ENCODE measurements around the gene SOWAHC.
"Not testable (repeated sequence)": the region's sequence is repeated elsewhere in the genome, so short reads cannot be mapped to it uniquely, and the experiment has no call there.

Gene SOWAHC, protein sequence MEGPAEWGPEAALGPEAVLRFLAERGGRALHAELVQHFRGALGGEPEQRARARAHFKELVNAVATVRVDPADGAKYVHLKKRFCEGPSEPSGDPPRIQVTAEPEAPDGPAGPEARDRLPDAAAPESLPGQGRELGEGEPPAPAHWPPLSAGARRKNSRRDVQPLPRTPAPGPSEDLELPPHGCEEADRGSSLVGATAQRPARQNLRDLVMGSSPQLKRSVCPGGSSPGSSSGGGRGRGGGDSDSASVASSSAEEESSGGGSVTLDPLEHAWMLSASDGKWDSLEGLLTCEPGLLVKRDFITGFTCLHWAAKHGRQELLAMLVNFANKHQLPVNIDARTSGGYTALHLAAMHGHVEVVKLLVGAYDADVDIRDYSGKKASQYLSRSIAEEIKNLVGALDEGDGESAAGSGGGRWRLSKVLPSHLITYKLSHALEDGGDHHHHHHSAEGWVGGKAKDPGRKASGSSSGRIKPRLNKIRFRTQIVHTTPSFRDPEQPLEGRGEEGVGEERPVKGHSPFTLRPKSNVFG

GRCh38 chr2:109613922-109614714 is at the start of gene SOWAHC, which contains the start of gene SEPTIN10:
SOWAHC (plus strand) TSS chr2:109614364; CDS start chr2:109614490, 126 bp downstream.
SEPTIN10 (minus strand) TSS chr2:109613966; CDS start chr2:109613827, 139 bp downstream.
- FAIRE-seq: no peak

- no peak for FAIRE-seq
These were observed 38.8 kb upstream of the SOWAHC start for GRCh38 chr2:109575373-109575772.

- not testable (repeated sequence) for FAIRE-seq
These were observed 36.5 kb upstream of the SOWAHC start for GRCh38 chr2:109577630-109578029.

DNA sequence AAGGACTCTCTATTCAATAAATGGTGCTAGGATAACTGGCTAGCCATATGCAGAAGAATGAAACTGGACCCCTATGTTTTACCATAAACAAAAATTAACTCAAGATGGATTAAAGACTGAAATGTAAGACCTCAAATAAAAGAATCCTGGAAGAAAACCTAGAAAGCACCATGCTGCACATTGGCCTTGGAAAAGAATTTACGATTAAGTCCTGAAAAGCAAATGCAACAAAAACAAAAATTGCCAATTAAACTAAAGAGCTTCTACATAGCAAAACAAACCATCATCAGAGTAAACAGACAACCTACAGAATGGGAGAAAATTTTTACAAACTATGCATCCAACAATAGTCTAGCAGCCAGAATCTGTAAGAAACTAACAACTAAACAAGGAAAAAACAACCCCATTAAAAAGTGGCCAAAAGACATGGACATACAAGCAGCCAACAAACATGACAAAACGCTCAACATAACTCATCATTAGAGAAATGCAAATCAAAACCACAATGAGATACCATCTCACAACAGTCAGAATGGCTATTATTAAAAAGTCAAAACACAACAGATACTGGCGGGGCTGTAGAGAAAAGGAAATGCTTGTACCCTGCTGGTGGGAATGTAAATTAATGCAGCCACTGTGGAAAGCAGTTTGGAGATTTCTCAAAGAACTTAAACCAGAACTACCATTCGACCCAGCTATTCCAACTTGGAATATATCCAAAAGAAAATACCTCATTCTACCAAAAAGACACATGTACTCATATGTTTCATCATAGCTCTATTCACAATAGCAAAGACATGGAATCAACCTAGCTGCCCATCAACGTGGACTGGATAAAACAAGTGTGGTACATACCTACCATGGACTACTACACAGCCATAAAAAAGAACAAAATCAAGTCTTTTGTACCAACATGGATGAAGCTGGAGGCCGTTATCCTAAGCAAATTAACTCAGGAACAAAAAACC is 31.0 kb upstream of the SOWAHC start:
- FAIRE-seq: no peak

GRCh38 chr2:109586687-109587086 is 27.5 kb upstream of the SOWAHC start:
- no peak for FAIRE-seq

- no peak for FAIRE-seq
These were observed 23.0 kb upstream of the SOWAHC start for GRCh38 chr2:109591206-109591605.

GRCh38 chr2:109592905-109593304 is 21.3 kb upstream of the SOWAHC start:
- FAIRE-seq: no peak

DNA sequence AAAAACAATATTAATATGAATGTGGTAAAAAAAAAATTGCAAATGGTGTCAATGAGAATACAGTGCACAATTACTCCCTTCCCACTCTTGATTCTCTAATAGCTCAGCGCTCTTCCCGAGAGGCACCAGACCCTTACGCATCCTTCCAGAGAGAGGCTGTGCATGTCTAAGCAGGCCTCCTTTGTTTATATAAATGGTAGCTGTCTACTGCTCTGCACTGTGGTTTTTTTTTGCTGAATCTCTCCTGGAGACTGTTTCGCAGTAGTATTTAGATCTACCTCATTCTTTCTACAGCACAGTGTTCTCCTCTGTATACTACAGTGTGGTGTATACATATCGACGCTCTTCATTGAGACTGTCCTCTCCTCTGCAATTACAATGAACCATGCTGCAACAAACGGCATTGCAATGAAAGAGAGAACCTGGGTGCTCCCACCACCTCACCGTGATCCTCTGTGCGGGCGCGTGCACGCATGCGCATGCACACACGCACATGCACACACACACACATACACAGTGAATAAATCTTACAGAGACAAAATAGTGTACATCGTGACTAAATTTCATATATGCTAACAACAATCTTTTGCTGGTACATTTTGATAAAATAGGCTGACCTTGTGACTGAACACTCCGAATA is 19.8 kb upstream of the SOWAHC start:
- no peak for FAIRE-seq

- FAIRE-seq: no peak
These were observed 18.5 kb upstream of the SOWAHC start for GRCh38 chr2:109595644-109596043.

- no peak for FAIRE-seq
These were observed 16.9 kb upstream of the SOWAHC start for GRCh38 chr2:109597283-109597682.

GRCh38 chr2:109601783-109602182 is 12.4 kb upstream of the SOWAHC start:
- no peak for FAIRE-seq

- no peak for FAIRE-seq
These were observed 11.5 kb upstream of the SOWAHC start for GRCh38 chr2:109602617-109603188.

DNA sequence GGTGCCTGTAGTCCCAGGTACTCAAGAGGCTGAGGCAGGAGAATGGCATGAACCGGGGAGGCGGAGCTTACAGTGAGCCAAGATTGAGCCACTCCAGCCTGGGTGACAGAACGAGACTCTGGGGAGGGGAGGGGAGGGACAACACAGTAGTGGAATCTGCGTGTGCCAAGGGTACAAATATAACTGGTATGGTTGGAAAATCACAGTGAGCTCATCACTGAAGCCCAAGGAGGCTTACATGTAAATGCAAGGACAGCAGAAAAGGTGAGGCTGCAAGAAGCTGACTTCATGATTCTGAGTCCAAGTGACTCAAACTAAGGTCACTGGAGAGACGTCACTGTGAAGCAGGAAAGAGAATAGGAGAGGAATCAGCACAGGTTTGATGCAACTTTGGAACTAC is 9.6 kb upstream of the SOWAHC start:
- FAIRE-seq: no peak

DNA sequence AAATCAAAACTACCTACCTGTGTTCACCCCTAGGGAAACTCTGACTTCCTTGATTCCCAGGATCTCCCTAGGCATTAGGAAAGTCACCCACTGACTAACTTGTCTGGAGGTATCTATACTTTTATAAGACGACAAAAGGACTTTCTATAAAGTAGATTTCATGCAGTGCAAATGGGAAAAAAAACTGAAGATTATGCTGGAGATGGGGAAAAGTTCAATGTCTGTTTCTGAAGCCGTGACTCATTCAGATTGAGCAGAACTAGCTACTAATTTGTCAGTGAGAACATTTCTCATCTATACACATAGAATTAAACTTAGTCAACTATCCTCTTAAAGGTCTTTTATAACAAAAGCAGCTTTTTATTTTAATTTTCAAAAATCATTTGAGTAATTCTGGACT is 6.4 kb upstream of the SOWAHC start:
- FAIRE-seq: no peak

- no peak for FAIRE-seq
These were observed 4.7 kb upstream of the SOWAHC start for GRCh38 chr2:109609352-109610024.

- FAIRE-seq: no peak
These were observed 2.6 kb upstream of the SOWAHC start for GRCh38 chr2:109611467-109612095.

DNA sequence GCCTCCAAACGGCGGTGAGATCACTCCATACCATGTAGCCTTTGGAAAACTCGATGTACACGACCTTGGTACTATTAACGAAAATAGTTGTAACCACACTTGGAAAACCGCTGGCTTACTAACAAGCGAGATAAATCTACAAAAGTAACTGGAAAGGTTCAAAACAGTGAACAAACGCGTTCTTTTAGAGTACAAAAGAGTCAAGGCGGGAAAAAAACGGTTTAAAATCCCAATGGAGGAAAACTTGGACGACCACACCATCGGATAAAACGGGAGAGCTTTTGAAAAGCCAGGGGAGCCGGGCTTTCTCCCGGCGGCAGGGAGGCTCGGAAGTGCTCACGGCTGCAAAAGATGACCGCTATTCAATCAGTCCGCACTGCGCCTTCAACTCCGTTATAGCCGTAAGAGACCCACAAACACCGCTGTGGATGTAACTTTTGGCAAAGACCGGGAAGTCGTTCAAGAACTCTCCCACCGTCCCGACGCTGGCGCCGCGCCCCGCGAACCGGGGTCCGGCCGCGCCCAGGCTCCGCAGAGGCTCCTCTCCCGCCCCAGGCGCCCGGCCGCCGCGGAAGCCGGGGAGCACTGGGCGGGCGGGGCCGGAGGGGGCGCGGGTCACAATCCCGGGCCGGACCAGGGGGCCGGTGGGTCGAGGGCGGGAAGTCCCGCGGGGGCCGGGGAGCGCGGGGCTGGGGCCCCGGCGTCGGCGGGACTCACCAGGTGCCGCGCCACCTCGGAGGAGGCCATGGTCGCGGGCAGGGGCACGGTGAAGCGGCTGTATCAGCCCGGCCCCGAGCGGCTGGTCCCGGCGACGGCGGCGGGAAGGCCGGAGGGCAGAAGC is 863 bp upstream of the SOWAHC start:
- FAIRE-seq: no peak

GRCh38 chr2:109614715-109615636 is 812 bp downstream of the SOWAHC start:
- FAIRE-seq: no peak

Data from islet of Langerhans (tissue), 1 donor.